ENCODE data around the gene AGTRAP.

AGTRAP gene

DNA sequence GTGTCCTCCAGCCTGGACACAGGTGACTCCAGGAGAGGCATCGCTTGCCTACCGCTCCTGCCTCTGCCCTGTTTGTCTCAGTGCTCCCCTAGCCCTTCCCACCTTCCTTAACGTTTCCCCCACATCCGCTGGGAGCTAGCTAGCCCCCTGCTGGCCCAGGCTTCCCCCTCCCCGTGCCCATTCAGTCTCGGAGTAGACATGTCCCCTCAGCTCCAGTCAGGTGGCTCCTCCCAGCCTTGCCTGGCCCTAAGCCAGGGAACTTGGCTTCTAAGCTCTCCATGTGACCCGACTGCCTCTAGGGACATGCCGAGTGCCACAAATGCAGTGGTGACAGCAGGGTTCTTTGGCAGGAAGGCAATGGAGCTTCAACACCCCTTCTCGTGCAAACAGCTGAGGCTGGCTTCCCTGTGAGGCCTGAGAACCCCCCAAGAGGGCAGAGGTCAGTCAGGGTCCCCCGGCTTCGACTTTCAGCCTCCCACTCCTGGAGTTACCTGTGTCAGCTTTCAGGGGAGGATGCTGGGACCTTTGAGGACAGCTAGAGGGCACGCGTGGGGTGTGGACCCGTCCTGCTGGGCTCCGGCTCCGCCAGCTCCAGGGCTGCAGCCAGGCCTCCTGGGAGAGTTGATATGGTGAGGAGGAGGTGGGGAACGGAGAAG lies 28.2 kb upstream of the AGTRAP start:
- DNase-seq, result peak; percentile 67

DNA sequence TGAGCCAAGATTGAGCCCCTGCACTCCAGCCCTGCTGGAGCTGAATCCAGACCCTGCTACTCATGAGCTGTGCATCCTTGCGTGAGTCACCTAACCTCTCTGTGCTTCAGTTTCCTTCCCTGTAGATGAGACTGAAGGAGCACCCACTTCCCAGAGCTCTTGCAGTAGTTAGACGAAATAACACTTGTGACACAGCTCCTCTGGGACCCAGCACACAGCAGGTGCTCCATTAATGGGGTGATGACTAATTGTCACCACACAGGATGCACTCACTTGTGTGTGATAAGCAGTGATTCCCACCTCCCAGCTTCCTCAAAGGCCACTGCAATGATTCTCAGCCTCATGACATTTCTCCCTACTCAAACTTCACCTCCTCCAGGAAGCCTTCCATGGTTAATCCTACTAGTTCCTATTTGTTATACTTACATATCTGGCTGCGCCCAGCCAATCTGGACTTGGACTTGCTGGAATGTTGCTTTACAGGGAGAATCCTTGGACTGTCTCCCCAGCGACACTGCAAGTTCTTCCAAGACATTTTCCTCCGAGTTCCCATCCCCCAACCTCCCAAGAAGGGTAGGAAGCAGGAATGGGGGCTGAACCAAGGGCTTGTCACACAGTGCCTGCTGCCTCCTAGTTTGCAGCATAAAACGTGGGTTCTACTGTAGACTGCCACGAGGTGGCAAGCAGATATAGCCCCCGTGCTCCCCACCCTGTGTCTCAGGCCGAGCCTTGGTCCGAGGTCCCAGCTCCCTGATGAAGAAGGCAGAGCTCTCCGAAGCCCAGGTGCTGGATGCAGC lies 27.2 kb upstream of the AGTRAP start:
- no peak for DNase-seq

DNA sequence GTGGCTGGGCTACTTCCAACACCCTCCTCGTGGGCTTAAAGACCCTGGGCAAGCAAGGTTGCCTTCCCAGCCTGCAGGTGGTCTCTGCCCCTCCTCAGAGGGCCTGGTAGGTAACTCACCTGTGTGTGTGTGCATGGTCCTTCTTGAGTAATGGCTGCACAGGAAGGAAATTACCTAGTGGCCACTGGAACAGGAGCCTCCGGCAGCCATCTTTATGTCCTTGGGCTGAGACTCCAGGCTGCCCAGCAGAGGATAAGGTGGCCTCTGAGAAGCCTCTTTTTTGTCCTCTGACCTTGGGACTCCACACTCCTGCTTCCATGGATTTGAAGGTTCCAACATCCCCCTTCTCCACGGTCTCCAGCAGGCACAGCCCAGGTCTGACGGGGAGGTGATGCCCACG lies 24.4 kb upstream of the AGTRAP start:
- DNase-seq, result no peak

DNA sequence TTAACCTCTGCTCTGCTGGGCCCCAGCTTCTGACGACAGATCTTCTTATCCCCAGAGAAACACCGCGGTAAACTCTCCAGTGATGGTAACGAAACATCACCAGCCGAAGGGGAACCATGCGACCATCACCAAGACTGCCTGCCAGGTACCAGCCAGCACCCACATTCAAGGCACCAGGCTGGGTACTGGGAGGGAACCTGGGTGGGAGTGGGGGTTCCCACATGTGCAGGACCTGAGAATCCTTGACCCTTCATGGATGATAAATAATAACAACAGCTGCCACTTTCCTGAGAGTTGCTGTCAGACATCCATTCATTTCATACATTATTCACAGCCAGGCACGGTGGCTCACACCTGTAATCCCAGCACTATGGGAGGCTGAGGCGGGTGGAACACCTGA lies 23.7 kb upstream of the AGTRAP start:
- DNase-seq, result peak; percentile 12

DNA sequence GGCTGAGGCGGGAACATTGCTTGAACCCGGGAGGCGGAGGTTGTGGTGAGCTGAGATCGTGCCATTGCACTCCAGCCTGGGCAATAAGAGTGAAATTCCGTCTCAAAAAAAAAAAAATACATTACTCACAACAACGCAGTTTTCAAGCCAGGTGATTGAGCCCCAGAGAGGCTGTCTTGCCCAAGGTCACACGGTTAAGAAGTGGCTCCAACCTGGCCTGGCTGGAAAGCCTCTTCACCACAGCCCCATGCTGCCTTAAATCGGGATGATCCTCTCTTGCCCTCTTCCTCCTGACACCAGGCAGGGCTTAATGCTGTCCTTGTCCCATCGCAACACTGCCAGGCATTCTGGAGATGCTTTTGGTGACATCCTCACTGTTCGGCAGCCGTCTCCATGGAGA lies 22.8 kb upstream of the AGTRAP start:
- peak; percentile 11 for DNase-seq

DNA sequence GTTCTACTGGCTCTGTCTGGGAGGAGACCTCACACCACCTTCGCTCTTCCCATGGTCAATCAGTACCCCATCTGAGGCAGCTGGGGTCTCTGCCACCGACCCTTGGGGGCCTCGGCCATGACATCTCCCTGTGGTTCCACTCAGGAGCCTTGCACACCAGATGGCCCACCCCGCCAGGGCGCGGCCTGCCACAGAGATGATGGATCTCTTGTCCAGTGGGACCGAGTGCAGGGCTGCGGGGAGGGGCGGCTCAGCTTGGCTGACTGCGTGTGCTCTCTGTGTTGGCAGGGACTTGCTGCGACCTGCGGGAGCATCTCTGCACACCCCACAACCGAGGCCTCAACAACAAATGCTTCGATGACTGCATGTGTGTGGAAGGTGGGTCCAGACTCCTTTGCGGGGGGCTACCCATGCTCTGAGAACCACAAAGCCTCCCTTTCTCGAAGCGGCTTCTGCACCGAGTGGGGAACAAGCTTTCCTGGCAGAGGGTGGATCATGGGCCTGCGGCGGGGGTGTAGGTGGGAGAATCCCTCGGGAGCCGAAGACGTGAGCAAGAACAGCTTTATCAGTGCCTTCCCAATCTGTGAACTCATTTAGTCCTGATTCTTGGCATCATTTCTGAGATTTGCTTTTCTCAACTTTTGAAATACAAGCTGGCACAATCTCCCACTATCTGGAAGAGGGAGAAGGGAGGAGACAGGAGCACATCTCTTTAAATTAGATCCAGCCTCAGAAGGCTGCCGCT lies 20.9 kb upstream of the AGTRAP start:
- DNase-seq, result peak; percentile 11

DNA sequence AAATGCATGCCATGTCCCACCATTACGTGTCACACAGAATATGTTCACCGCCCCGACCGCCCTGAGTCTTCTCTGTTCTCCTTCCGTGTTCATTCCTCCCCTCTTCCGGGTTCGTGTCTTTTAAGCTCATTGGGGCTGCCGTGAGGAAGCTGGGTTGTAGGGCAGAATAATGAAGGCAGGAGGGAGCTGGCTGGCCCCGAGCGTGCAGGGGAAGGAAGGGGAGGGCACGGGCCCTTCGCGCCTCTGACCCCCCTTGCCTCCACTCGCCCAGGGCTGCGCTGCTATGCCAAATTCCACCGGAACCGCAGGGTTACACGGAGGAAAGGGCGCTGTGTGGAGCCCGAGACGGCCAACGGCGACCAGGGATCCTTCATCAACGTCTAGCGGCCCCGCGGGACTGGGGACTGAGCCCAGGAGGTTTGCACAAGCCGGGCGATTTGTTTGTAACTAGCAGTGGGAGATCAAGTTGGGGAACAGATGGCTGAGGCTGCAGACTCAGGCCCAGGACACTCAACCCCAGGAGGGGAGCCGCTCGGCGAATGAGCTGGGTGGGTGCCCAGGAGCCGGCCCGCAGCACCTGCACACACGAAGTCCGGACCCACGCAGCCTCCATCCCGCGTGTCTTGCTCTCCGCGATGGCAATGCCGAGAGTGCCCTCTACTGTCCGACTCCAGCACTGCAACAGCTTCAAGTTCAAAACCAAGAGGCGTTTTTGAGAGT lies 16.5 kb upstream of the AGTRAP start:
- peak; percentile 83 for DNase-seq

DNA sequence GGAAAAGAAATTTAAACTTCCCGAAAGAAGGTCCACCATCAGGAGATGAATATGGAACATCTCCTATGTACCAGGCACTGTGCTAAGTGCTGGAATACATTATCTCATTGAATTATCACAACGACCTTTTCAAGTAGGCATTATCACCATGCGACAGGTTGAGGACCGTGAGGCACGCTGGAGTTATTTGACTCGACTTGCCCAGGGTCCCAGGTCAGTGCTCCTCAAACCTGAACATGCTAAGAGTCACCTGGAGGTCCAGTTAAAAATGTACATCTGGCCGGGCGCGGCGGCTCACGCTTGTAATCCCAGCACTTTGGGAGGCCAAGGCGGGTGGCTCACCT lies 15.9 kb upstream of the AGTRAP start:
- peak; percentile 12 for DNase-seq

DNA sequence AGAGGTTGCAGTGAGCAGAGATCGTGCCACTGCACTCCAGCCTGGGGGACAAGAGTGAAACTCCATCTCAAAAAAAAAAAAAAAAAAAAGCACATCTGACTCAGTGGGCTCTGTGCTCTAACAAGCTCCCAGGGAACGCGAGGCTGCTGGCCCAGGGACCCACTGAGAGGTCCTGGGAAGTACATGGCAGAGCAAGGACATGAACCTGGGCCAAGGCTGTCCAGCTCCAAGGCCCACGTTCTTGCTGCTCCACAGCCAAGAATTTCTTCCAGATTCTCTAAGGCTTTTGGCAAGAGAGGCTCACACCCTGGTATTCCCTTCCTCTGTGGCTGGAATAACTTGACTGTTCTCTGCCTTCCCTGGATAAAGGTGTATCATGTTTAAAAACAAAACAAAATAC lies 15.4 kb upstream of the AGTRAP start:
- DNase-seq, result peak; percentile 31

DNA sequence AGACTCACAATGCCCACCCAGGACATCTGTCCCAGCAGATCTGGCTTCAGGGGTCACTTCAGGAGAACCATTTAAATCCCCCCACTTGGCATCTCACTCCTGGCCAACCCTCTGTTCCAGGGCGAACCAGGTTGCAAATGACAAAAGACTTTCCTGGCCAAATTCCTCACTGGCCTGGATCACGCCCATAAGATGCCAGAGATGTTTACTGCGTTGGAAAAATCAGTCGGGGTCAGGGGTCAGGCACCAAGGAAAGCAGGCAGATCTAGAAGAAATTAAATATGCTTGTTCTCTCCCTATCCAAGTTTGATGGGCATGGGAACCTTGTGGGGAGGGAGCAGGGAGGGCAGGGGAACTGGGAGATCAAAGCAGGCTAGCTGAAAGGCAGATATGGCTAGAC lies 14.6 kb upstream of the AGTRAP start:
- no peak for DNase-seq

DNA sequence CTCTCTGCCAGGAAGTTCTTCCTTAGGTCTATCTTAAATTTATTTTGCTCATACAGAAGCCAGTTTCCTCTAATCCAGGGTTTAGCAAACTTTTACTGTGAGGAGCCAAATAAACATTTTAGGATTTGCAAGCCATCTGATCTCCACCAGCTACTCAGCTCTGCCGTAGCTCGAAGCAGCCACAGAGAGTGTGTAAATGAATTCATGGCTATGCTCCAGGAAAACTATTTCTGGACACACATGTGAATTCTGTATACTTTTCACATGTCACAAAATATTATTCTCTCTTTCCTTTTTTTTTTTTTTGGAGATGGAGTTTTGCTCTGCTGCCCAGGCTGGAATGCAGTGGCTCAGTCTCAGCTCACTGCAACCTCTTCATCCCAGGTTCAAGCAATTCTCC lies 13.4 kb upstream of the AGTRAP start:
- DNase-seq, result no peak

DNA sequence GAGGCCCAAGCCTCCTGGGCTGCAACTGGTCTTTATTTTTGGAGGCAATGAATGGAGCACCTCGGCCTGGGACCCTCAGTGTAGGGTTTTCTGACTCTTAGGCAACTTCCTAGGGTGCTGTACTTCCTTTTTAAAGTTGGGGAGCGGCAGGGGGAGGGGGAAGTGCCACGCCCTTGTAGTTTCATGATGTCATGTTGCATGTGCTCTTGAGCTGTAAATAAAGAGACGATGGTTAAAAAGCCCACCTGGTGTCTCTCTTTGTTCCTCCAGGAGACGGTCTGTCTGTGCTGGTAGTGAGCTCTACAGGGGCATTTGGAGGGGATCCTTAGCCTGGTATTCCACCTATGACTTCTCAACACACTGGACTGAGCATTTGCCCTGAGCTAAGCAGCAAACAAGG lies 10.3 kb upstream of the AGTRAP start:
- no peak for DNase-seq

DNA sequence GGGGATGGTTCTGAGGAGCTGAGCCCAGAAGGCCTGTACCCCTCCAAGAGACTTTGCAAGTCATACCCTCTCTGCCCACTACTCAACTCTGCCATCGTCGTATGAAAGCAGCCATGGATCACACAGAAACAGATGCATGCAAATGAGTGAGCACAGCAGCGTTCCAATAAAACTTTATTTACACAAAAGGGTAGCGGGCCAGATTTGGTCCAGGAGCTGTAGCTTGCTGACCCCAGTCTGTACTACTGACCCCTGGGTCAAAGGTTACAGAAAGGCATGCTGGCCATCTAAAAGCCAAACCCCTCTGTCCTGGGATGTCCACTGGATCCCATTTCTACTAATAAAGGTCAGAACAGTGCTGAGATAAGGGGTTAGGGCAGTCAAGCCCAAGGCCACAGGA lies 8.8 kb upstream of the AGTRAP start:
- DNase-seq, result no peak

DNA sequence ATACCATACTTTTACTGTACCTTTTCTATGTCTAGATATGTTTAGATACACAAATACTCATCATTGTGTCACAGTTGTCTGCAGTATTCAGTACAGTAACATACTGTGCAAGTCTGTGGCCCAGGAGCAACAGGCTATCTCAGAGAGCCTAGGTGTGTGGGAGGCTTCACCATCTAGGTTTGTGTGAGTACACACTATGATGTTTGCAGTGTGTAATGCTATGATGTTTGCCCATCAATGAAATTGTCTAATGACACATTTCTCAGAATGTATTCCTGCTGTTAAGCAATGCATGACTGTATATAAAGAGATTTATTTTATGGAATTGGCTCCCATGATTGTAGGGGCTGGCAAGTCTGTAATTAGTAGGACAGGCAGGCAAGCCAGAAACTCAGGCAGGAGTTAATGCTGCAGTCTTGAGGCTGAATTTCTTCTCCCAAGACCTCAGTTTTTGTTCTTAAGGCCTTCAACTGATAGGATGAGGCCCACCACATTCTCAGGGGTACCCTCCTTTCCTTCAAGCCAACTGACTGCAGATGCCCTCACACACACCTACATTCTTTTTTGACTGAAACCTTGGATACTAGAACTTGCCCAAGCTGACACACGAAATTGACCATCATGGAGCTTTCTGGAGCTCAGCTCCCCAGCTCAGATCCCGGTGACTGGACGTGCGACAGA lies 7.7 kb upstream of the AGTRAP start:
- DNase-seq, result no peak

DNA sequence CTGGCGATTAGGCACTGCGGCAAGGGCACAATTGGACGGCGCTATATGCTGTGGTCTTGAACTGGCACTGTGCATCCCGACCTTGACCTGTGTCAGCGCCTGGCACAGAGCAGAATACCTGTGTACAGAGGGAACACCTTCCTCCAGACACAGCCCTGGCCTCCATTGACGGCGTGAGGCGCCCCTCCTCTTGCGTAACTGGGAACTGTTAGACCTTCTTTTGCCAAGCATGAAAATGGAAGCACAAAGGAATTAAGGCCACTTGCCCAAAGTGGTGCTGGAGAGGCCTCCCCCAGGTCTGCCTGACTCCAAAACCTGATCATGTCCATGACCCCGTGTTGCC lies 6.8 kb upstream of the AGTRAP start:
- DNase-seq, result no peak

DNA sequence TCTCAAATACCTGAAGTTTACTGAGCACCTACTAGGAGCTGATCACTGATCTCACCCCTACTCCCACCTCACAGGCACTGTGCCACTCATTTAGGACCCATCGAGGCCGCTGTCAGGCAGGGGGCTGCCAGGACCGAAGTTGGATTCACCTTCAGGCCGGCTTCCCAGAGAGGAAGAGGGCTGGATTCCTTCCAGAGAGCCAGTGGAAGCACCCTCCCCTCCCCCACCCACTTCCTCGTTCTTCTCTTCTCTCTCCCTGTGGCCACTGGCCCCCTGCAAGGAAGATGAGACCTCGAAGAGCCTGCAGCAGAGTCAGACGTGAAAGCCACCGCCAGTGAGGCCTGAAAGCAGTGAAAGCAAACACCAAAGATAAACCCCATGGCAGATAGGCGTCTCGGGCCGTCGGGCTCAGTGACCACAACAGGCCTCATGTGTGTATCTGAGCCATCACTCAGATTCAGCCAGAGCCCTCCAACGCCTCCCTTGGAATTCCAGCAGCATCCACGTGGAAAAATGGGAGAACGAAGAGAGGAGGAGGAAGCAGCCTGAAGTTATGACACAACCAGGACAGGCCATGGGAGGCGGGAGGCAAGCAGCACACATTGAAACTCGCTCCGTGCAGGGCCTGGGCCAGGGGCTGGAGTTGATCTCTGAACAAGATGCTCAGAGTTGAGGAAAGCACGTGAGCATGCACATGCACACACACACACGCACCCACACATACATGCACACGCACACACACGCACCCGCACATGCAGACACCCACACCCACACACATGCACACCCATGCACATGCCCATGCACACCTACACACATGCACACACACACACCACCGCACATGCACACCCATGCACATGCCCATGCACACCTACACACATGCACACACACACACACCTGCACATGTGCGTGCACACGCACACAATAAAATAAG lies 6.2 kb upstream of the AGTRAP start:
- no peak for DNase-seq

DNA sequence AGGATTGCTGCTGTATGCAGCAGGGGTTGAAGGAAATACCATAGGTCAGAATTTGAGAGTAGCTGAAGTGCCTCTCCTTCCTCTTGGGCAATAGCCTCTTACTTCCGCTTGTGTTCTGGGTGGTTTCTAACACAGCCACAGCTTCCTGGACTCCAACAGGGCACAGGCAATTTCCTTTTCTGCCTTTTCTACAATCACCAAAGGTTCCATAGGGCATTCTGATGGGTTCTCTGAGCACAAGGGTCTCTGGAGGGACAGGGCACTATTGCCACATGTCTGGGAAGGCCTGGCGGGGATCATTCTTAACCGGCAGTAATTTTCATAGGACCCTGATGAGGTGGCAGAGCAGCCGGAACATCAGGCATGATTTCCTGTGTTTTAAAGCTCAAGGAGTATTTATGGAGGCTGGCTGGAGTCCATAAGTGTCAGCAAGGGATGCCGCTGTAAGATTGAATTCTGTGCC lies 5.5 kb upstream of the AGTRAP start:
- no peak for DNase-seq

DNA sequence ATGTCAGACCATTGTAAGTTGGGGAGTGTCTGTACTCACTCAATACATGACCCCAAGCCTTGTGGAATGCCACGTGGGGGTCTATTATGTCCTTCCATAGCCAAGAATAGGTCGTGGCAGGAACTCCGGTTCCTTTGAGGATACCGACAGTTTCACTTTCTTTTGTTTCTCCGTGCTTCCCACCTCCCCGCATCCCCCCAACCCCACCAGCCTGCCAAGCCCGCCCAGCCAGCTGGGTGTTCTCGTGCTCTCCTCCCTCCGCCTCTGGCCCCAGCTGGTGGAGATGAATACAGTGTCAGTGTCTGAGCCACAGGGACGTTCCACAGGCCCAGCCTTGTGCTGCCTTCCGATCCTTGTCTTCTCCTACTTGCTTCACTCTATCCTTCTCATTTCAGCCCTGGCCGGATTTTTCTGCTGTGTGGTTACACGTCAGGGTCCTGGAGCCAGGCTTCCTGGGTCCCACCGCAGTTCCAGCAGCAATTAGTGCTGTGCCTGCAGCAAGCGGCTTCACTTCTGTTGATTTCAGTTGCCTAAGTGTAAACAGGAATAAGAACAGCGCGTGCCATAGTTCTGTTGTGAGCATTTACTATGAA lies 4.1 kb upstream of the AGTRAP start:
- DNase-seq, result peak; percentile 89

DNA sequence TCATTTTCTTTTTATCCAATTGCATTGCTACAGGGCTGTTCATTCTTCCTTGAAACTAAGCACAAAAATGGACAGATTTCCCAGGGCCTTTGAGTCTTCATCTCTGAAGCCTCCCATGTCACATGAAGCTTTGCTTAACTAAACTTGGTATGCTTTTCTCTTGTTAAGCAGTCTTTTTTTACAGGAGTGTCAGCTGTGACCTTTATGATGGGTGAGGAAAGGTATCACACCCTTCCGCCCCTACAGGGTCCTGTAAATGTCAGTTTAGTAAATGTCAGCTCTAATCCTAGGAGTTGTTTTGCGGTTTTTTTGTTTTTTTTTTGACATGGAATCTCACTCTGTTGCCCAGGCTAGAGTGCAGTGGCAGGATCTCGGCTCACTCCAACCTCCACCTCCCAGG lies 2.6 kb upstream of the AGTRAP start:
- no peak for DNase-seq

DNA sequence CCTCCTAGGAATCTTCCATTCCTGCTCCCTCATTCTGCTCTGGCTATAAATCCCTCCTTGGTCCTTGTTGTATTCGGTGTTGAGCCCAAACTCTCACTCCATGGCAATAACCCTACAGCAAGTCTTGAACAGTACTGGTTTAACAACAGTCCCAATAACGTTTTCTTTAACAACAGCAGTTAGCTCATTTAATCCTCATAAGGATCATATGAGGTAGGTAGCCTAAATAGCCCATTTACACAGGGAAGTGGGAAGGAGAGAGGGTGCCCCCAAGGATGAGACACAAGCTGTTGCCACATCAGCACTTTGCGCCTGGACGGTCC lies 444 bp upstream of the AGTRAP start:
- no peak for DNase-seq
